D341Med (cell line): Measurements from ENCODE around the gene CWC27.

Experiments used
- DNase-seq: peaks from one replicate; pipeline ENCODE4 v3.0.0; 2012; ENCODE audit warnings: low spot score

CWC27 gene, protein sequence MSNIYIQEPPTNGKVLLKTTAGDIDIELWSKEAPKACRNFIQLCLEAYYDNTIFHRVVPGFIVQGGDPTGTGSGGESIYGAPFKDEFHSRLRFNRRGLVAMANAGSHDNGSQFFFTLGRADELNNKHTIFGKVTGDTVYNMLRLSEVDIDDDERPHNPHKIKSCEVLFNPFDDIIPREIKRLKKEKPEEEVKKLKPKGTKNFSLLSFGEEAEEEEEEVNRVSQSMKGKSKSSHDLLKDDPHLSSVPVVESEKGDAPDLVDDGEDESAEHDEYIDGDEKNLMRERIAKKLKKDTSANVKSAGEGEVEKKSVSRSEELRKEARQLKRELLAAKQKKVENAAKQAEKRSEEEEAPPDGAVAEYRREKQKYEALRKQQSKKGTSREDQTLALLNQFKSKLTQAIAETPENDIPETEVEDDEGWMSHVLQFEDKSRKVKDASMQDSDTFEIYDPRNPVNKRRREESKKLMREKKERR

GRCh38 chr5:64768358-64769312, at the start of gene CWC27, which contains the start of gene SREK1IP1:
TSS of gene CWC27 (plus strand) at chr5:64768930. CDS start at chr5:64769147, 217 bp downstream.
TSS of gene SREK1IP1 (minus strand) at chr5:64768691. CDS start at chr5:64768517, 174 bp downstream.
- DNase-seq = peak; percentile 83

DNA sequence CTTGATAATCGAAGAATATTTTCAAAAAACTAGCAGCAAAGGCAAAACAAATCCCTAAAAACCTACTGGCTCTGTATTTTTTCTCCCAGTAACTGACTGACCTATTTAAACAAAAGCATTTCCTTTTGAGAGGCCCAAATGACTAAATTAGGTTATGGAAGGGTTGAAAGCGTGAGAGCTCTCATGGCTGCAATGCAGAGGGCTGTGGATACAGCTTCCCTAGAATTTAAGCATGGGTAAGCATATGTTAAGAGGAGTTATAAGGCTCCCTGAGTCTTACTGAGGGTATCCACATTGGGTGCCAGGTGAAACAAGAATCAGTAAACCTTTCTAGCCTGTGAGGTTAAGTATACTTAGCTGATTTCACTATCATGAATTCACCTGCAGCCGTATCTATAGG, 46.1 kb upstream of the CWC27 start:
- no peak for DNase-seq

- DNase-seq = no peak
Observed at GRCh38 chr5:64727150-64727549, 41.6 kb upstream of the CWC27 start.

DNA sequence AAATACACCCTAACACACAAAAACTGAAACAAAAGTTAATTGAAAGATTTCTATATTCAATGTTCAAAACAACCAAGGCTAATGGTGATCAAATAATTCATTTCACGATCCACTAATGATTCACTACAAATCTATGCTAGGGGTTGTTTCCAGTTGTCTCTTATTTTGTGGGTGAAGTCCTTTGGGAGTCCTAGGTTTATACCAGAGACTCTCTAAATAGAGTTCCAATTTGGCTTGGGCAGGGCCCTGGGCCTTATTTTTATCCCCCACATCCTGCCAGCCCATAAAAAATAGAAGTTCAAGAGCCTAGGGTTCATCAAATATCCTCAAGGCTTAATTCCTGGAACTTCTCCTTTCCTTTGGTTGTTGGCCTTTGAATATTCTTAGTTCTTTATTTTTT, 26.3 kb upstream of the CWC27 start:
- DNase-seq = no peak

DNA sequence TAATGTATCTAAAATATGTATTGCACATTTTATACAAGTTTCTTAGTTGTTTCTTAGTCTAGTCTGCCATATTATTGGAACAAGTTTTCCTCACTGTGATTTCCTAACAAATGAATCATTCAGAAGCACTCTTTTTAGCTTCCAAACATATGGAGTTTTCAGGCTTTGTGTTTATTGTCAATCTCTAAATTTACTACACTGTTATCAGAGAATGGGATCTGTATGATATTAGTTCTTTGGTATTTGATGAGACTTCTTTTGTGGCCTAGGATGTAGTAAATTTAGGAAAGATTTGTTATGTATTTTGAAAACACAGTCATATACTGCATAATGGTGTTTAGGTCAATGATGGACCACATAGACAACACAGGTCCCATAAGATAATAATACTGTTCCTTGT, 25.9 kb upstream of the CWC27 start:
- no peak for DNase-seq

GRCh38 chr5:64744914-64745313, 23.8 kb upstream of the CWC27 start:
- DNase-seq = no peak

DNA sequence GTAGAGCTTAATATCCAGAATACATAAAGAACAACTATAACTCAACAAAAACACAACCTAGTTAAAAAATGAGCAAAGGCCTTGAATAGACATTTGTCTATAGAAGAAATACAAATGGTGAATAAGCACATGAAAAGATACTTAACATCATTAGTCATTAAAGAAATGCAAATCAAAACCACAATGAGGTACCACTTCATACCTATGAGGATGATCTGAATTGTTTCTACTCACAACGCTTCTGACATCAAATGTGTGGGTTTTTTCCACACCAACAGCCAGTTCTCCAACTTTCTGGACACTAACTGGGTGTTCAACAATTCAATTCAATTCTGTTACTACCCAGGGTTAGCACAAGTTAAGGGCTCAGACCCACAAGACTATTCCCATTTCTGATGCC, 22.3 kb upstream of the CWC27 start:
- no peak for DNase-seq

- DNase-seq = no peak
Observed at GRCh38 chr5:64749385-64749784, 19.3 kb upstream of the CWC27 start.

- DNase-seq = no peak
Observed at GRCh38 chr5:64754066-64754465, 14.7 kb upstream of the CWC27 start.

- DNase-seq = no peak
Observed at GRCh38 chr5:64758901-64759300, 9.8 kb upstream of the CWC27 start.

DNA sequence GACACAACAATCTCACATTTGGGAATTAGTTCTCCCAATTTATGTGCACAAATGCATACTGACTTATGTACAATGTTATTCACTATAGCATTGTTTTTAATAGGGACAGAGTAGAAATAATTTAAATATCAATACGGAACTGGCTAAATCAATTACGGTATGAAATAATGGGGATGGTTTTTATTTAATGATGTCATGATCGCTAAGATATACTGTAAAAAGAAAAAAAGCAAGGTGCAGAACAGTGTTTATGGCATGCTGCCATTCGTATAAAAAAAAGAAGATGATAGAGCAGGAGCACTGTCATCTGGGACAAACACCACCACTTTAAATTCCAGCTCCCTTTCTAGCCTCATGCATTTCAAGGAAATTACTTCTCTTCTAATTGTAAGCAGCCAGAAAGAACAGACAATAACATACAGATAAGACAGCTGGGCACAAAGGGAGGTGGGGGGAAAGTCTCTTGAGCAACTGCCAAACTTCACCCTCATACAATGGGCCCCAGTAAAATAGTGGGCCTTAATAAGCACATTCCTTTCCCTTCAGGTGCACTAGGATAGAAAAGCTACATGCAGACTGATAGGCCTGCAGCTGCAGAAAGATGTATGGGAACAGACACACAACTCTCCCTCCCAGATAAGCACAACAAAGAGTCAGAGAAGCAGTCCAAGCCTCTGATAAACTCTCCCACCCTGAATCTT, 8.6 kb upstream of the CWC27 start:
- no peak for DNase-seq

DNA sequence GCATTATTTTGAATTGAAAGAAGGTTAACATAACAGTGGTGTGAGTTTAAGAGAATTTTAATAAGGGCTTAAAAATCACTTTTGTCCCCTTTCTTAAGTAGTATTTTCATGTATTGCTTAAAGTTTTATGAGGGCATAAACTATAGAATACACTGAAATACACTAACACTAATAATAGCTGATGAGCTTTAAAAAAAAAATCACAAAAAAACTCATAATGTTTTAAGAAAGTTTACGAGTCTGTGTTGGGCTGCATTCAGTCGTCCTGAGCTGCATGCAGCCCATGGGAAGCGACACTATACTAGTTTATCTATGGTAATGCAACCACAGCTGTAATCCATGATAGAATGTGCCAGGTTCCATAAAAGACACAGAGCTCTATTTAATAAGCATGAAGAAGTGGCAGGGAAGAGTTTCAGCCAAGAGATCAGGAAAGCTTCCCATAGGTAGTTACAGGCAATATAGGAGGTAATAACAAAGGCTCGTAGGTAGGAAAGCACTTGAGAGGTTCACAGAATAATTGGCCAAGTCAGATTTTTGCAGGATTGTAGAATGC, 4.7 kb upstream of the CWC27 start:
- no peak for DNase-seq

DNA sequence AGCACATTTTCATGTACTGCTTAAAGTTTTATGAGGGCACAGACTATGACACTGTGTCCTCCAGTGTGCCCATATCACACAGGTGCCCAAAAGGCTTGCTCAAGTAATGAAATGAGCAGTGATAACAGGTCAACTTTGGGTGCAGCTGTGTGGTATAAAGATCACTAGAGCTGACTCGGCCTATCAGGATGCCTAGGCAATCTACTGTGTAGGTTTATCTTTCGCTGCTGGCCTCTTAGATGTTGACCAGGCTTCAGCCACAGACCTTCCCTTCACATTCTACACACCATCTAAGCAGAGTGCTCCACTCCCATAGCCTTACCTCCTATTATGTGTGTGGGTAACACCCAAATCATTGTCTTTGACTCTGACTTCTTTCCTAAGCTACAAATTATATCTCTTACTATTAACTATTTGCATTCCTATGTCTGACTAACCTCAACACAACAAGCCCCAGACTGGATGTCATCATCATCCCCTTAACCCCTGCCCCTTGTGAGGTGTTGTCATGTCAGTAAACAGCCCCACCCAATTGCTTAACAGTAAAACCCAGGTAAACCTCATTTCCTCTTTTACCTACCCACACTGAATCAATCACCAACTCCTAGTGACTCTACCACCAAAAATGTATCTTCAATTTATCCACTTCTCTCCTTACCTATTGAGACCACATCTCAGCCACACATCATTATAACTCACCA, 2.8 kb upstream of the CWC27 start:
- no peak for DNase-seq

DNA sequence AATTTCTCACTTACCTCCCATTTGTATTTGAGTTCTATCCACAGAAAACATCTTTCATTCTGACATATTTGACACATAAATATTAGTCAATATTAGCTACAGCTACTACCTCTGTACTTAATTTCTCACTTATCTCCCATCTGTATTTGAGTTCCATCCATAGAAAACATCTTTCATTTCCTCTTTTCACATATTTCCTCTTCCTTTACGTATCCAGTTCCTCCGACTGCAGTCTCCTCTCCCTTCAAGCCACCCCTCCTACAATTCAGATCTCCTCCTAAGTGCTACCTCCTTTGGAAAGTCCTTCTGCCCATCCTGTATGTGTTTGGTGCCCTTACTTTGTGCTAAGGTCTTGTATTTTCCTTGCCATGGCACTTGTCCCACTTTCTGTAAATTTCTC, 1.8 kb upstream of the CWC27 start:
- DNase-seq = no peak

- peak; percentile 36 for DNase-seq
Observed at GRCh38 chr5:64767959-64768357, 772 bp upstream of the CWC27 start.

GRCh38 chr5:64769855-64770254, 1.1 kb downstream of the CWC27 start:
- no peak for DNase-seq

DNA sequence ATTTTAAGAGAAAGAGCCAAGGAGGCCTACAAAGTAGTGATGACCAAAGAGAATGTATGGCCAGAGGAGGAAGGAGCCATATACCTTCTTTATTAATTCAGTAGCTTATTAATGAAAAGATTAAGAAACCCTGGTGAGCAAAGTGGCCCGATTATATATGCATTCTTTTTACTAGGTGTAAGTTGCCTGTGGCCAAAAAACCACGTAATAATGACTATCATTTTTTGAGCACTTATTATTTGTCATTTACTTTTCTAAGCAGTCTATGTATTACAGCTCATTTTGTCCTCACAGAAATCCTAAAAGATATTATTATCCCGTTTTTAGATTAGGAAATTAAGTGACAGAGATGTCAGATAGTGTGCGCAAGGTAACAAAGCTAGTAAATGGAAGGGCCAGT, 3.0 kb downstream of the CWC27 start:
- no peak for DNase-seq

GRCh38 chr5:64773533-64773932, 4.8 kb downstream of the CWC27 start:
- no peak for DNase-seq

DNA sequence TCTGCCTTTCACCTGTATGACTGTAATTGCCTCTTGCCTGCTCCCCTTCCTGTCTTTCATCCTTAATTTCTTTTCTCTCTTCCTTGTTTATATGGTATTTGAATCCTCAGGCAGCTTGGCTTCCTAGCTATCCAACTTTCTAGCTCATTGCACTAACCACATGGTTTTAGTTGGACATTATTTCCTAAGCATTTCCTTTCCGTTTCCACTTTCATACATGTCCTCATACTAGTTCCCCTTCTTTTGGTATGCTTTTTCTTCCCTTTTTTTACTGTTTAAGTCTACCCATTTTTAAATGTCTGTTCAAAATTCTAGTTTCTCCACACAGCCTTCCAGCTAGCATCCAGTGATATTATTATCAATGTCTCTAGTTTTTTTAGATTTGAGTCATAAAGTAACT, 6.6 kb downstream of the CWC27 start:
- DNase-seq = no peak

DNA sequence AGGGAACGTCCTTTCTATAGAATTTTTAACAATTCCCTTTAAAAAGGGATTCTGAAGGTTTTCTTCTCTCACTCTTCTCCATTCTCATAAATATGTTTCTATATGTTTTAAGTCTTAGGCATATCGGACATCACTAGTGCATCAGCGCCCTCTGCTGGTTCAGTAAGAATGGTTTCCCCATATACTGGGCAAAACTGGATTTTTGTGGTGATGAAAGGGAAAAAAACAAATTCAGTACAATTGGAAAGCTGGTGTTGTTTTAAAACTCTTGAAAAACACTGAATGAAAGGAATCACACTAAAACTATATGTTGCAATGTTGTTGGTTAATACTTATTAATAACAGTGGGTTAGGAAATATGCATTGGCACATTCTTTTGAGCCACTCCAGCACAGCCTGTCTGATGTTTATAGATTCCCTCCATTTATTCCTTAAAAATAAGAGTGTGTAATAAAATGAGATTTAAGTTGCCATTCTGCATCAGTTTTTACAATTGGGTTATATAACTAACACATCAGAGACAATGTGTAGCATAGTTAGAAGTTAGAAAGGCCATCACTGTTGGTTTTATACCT, 15.8 kb downstream of the CWC27 start:
- peak; percentile 36 for DNase-seq

DNA sequence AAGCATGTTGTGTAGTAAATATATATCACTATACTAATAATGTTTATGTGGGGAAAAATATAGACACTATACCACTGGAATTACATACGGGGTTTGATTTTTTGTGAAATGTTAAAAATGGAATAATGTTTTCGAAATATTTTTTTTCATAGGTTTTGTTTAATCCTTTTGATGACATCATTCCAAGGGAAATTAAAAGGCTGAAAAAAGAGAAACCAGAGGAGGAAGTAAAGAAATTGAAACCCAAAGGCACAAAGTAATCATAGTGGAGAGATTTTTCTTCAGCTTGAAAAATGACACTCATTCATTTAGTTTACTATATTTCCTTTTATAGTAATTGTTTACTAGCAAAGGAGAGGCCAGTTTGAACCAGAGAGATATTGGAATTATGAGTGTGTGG, 17.6 kb downstream of the CWC27 start:
- DNase-seq = no peak
